Heart left ventricle (tissue), 13 donors: ENCODE measurements around the gene CPNE4.

Source experiments
- POLR2A ChIP-seq, 2 donors: fragments of 450-650 bp; IDR thresholded peaks; one replicate each; pipeline ENCODE4 v1.6.1; 2017; ENCODE audit warnings: antibody characterized with exemption in 2 of 2, mild to moderate bottlenecking in 2 of 2, moderate library complexity in 2 of 2
- TF ChIP-seq, protein P1 (sequence below), 12 donors: fragments of 200-600 bp; sonication (generic) in 4 of 12; IDR thresholded peaks; one replicate each; pipeline versions ENCODE4 v1.5.0 to v1.8.0; 2018 to 2022; ENCODE audit warnings: antibody characterized with exemption in 12 of 12, mild to moderate bottlenecking in 5 of 12
- donor health status: ischemic (EF 13 %, LVEDD 7.1; RV severe dilation, severe dysfunction).
- donor health status: DM: no; HTN: yes; CAD: no.
- donor health status: DM: no; HTN: no; CAD: no.
- donor health status: ischemic (EF 25% LVEDD 6.9; RV normal size, moderate dysfunction).
- donor health status: ischemic (EF 25% LVEDD 5.7; RV mildly dilated, moderate dysfunction).
- donor health status: ischemic (EF 35%, LVEDD 5.7; RV mildly dilated, moderate dysfunction).
- donor health status: nonischemic (EF 11% LVEDD 7.7; RV severe dilation, severe dysfunction).
- donor health status: DM: yes; HTN: yes; CAD: no.
- donor health status: PGD.
- donor health status: ischemic (EF 29% LVEDD 5.4; RV normal size, mild dysfunction).
- donor health status: nonischemic (EF 23%, LVEDD 6.1; RV moderate dilation, normal function).

- TF ChIP-seq, protein P1, sequence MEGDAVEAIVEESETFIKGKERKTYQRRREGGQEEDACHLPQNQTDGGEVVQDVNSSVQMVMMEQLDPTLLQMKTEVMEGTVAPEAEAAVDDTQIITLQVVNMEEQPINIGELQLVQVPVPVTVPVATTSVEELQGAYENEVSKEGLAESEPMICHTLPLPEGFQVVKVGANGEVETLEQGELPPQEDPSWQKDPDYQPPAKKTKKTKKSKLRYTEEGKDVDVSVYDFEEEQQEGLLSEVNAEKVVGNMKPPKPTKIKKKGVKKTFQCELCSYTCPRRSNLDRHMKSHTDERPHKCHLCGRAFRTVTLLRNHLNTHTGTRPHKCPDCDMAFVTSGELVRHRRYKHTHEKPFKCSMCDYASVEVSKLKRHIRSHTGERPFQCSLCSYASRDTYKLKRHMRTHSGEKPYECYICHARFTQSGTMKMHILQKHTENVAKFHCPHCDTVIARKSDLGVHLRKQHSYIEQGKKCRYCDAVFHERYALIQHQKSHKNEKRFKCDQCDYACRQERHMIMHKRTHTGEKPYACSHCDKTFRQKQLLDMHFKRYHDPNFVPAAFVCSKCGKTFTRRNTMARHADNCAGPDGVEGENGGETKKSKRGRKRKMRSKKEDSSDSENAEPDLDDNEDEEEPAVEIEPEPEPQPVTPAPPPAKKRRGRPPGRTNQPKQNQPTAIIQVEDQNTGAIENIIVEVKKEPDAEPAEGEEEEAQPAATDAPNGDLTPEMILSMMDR (IDR thresholded peaks at IDR 0.05), result no peak
- TF ChIP-seq POLR2A (IDR thresholded peaks at IDR 0.05), result no peak
Measured at GRCh38 chr3:131880948-131881347, 153.9 kb downstream of the CPNE4 start.
